Measurements from ENCODE around the gene PLOD1. TPM values are rescaled to one million over a fixed set of nuclear protein-coding genes. Genes with fewer than 3 reads are reported as not detected.

The PLOD1 gene
- polyA plus RNA-seq, 2 of the 4 experiments (the other 2 are of a cell fraction), result 53.8 to 83.9 TPM

DNA sequence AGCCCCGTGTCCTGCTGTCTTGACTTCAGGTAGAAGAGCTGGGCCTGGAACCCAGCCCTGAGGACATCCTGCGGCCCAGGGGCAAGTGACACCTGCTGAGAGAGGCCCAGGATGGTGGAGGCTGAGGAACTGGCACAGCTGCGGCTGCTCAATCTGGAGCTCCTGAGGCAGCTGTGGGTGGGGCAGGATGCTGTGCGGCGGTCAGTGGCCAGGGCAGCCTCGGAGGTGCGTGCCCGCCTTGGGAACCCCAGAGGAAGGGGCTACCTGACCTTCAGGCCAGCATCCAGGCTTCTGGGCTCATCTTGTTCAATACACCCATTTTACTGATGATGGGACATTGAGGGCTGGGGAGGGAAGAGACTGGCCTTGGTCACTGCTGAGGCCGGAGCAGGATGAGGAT lies 87.1 kb downstream of the PLOD1 start:
- Histone ChIP-seq H3K27ac (no peak overlapping the region), H3K4me2 (no peak overlapping the region), H3K9me3 (no peaks in the 10 kb centered on the region), H3K4me3 (no peak overlapping the region), H3K4me1 (no peaks in the 10 kb centered on the region)
- ChIA-PET CTCF (interaction anchor here (0.9 to 1.6 kb wide), 3 partner anchors 10 to 54 kb away, joined by 3 to 5 read pairs (median 4); no protein-coding TSS in a partner anchor), POLR2A (no interaction called here)
- TF ChIP-seq SMC3 (IDR thresholded peaks at IDR 0.05) (no peak), JUN (IDR thresholded peaks at IDR 0.05) (no peak), ZFP36 (IDR thresholded peaks at IDR 0.05; ENCODE audit: borderline replicate concordance, partially characterized antibody) (no peak), MAZ (IDR thresholded peaks at IDR 0.05; ENCODE audit: borderline replicate concordance, low read depth, low read length) (no peak), NFE2L2 (conservative IDR thresholded peaks at IDR 0.05; ENCODE audit: low read length) (no peak), USF2 (IDR thresholded peaks at IDR 0.05) (no peak), RNF2 (IDR thresholded peaks at IDR 0.05; ENCODE audit: borderline replicate concordance, low read depth) (no peak), KDM1A (IDR thresholded peaks at IDR 0.05; ENCODE audit: low read depth) (no peak), CBX2 (IDR thresholded peaks at IDR 0.05; ENCODE audit: borderline replicate concordance, low read depth) (no peak), FOSL2 (IDR thresholded peaks at IDR 0.05) (no peak), FOSL2 (CRISPR knock-in tag; IDR thresholded peaks at IDR 0.05) (no peak), JUNB (IDR thresholded peaks at IDR 0.05) (no peak), ZSCAN20 (CRISPR knock-in tag; IDR thresholded peaks at IDR 0.05) (no peak), EP300 (IDR thresholded peaks at IDR 0.05) (no peak), MYC (IDR thresholded peaks at IDR 0.05; ENCODE audit: borderline replicate concordance, low read length) (no peak)
- TF ChIP-seq, protein P1, sequence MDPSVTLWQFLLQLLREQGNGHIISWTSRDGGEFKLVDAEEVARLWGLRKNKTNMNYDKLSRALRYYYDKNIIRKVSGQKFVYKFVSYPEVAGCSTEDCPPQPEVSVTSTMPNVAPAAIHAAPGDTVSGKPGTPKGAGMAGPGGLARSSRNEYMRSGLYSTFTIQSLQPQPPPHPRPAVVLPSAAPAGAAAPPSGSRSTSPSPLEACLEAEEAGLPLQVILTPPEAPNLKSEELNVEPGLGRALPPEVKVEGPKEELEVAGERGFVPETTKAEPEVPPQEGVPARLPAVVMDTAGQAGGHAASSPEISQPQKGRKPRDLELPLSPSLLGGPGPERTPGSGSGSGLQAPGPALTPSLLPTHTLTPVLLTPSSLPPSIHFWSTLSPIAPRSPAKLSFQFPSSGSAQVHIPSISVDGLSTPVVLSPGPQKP (IDR thresholded peaks at IDR 0.05; ENCODE audit: low read depth, low read length), result no peak
- TF ChIP-seq, protein P2, sequence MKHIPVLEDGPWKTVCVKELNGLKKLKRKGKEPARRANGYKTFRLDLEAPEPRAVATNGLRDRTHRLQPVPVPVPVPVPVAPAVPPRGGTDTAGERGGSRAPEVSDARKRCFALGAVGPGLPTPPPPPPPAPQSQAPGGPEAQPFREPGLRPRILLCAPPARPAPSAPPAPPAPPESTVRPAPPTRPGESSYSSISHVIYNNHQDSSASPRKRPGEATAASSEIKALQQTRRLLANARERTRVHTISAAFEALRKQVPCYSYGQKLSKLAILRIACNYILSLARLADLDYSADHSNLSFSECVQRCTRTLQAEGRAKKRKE (CRISPR knock-in tag; IDR thresholded peaks at IDR 0.05; ENCODE audit: low read depth), result no peak
- TF ChIP-seq, protein P3, sequence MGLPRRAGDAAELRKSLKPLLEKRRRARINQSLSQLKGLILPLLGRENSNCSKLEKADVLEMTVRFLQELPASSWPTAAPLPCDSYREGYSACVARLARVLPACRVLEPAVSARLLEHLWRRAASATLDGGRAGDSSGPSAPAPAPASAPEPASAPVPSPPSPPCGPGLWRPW (IDR thresholded peaks at IDR 0.05), result no peak
- TF ChIP-seq, protein P4, sequence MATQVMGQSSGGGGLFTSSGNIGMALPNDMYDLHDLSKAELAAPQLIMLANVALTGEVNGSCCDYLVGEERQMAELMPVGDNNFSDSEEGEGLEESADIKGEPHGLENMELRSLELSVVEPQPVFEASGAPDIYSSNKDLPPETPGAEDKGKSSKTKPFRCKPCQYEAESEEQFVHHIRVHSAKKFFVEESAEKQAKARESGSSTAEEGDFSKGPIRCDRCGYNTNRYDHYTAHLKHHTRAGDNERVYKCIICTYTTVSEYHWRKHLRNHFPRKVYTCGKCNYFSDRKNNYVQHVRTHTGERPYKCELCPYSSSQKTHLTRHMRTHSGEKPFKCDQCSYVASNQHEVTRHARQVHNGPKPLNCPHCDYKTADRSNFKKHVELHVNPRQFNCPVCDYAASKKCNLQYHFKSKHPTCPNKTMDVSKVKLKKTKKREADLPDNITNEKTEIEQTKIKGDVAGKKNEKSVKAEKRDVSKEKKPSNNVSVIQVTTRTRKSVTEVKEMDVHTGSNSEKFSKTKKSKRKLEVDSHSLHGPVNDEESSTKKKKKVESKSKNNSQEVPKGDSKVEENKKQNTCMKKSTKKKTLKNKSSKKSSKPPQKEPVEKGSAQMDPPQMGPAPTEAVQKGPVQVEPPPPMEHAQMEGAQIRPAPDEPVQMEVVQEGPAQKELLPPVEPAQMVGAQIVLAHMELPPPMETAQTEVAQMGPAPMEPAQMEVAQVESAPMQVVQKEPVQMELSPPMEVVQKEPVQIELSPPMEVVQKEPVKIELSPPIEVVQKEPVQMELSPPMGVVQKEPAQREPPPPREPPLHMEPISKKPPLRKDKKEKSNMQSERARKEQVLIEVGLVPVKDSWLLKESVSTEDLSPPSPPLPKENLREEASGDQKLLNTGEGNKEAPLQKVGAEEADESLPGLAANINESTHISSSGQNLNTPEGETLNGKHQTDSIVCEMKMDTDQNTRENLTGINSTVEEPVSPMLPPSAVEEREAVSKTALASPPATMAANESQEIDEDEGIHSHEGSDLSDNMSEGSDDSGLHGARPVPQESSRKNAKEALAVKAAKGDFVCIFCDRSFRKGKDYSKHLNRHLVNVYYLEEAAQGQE (IDR thresholded peaks at IDR 0.05), result no peak
- TF ChIP-seq, protein P5, sequence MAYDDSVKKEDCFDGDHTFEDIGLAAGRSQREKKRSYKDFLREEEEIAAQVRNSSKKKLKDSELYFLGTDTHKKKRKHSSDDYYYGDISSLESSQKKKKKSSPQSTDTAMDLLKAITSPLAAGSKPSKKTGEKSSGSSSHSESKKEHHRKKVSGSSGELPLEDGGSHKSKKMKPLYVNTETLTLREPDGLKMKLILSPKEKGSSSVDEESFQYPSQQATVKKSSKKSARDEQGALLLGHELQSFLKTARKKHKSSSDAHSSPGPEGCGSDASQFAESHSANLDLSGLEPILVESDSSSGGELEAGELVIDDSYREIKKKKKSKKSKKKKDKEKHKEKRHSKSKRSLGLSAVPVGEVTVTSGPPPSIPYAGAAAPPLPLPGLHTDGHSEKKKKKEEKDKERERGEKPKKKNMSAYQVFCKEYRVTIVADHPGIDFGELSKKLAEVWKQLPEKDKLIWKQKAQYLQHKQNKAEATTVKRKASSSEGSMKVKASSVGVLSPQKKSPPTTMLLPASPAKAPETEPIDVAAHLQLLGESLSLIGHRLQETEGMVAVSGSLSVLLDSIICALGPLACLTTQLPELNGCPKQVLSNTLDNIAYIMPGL (CRISPR knock-in tag; IDR thresholded peaks at IDR 0.05; ENCODE audit: borderline replicate concordance), result no peak
- no peak for ATAC-seq
- DNase-seq (ENCODE audit: low read depth in 1 of 2, low spot score in 1 of 2), result no peak
- FAIRE-seq, result no peak
- 90% methylated on average over 3 of the region's 9 CpGs for WGBS (ENCODE audit: missing lambda C conversion rate)

Measured in A549 (cell line).